ENCODE data around the gene RGS5. TPM values are rescaled to one million over a fixed set of nuclear protein-coding genes. Genes with fewer than 3 reads are reported as not detected.

Gene RGS5
- polyA plus RNA-seq, 1 experiment: 13.8 TPM

DNA sequence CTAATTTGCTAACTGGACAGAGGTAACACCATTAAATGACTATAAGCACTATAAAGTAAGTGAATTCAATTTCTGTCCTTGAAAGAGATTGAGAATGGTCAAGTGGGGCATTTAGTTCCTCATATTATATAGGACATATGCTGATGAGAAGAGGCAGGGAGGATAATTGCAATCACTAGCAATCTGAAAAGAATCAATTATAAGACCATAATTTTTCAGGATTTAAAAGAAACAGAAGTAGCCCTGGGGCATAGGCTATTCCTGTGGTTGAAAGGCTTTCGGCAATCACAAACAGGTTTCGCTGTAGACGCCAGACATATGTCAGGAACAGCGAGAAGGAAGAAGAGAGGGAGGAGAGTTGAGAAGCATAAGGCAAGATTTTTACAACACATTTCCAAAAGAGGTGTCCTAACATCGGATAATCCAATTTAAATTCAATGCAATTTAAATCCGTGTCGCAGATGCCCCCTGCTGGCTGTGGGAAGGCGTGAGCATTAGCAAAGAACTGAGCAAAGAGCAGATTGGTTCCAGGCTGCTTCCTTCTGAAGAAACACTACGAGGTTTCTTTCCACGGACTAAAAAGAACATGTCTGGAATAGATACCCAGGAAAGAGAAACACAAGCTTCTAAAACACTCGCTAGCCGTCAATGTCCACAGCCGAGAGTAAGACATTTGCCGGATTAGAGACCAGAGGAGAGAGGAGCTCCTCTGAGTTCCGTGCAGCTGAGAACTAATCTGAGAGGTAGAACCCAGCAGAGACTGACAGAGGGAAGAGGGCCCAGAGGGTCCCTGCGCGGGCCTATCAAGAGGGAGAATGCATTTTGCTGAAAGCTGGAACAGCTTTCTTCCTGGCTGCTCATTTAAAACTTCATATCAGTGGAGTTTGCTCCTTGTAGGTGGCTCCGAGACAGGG, 27.9 kb downstream of the RGS5 start:
- ChIA-PET POLR2A (interaction anchor here (0.6 kb wide), 1 partner anchor 103 kb away, joined by 3 read pairs; no protein-coding TSS in a partner anchor), CTCF (interaction anchor here (0.6 to 6.6 kb wide), 72 partner anchors 10 to 1227 kb away, joined by 3 to 182 read pairs (median 4); partner anchors contain the start of genes CCDC190, RGS4 and RGS5)
- H3K4me3 ChIP-seq (ENCODE audit: low read depth, low read length): no peak overlapping the region
- no peak overlapping the region for H3K27ac ChIP-seq (ENCODE audit: low read depth, low read length)
- TF ChIP-seq, protein P1, sequence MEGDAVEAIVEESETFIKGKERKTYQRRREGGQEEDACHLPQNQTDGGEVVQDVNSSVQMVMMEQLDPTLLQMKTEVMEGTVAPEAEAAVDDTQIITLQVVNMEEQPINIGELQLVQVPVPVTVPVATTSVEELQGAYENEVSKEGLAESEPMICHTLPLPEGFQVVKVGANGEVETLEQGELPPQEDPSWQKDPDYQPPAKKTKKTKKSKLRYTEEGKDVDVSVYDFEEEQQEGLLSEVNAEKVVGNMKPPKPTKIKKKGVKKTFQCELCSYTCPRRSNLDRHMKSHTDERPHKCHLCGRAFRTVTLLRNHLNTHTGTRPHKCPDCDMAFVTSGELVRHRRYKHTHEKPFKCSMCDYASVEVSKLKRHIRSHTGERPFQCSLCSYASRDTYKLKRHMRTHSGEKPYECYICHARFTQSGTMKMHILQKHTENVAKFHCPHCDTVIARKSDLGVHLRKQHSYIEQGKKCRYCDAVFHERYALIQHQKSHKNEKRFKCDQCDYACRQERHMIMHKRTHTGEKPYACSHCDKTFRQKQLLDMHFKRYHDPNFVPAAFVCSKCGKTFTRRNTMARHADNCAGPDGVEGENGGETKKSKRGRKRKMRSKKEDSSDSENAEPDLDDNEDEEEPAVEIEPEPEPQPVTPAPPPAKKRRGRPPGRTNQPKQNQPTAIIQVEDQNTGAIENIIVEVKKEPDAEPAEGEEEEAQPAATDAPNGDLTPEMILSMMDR (IDR thresholded peaks at IDR 0.05; ENCODE audit: low read depth, low read length): peak; percentile 94
- peak; percentile 29 for DNase-seq (ENCODE audit: low read depth, low spot score)
- H3K27me3 ChIP-seq (ENCODE audit: control insufficient read depth, insufficient read depth, low read length): no peaks in the 10 kb centered on the region
- no peaks in the 10 kb centered on the region for H3K9me3 ChIP-seq (ENCODE audit: control insufficient read depth, insufficient read depth, low read length)

DNA sequence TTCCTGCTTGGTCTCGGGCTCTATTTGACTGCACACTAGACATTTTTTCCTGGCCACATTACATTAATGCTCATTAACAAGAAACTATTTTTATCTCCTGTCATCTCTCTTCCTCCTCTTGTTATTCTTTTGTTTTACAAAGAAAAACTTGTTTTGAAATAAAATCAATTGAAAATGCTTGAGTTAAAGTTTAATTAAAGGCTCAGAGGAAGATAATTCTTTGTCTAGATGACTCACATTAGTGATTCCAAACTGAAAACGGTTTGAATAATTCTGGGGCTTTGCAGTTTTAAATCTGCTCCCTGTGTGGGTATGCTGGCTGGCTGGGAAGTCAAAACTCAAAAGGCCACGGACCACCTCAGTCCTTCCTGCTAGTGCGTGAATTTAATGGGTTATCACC, 29.6 kb downstream of the RGS5 start:
- Histone ChIP-seq H3K27me3 (ENCODE audit: control insufficient read depth, insufficient read depth, low read length) (no peaks in the 10 kb centered on the region), H3K4me3 (ENCODE audit: low read depth, low read length) (no peak overlapping the region), H3K27ac (ENCODE audit: low read depth, low read length) (no peak overlapping the region), H3K9me3 (ENCODE audit: control insufficient read depth, insufficient read depth, low read length) (no peaks in the 10 kb centered on the region)
- no peak for DNase-seq (ENCODE audit: low read depth, low spot score)
- TF ChIP-seq, protein P1 (IDR thresholded peaks at IDR 0.05; ENCODE audit: low read depth, low read length): no peak
- ChIA-PET CTCF (interaction anchor here (0.7 to 1.3 kb wide), 5 partner anchors 100 to 319 kb away, joined by 4 to 8 read pairs (median 4); no protein-coding TSS in a partner anchor), POLR2A (no interaction called here)

DNA sequence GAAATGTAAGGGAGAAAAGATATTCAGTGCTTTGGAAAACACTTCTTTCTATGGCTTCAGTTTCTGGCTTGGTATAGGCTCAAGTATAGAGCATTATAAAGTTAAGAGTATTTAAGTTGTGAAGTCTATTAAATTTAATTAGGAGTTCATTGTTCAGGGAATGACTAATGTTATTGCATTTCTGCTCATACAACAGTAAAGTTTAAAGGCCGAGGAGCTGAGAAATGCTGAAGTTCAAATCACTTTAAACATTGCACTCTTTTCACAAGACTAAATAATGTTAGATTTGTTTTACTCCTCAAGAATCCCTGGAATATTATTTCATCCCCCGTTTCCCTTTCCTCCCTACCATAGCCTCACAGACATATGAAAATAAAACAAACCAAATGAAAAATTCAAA, 30.1 kb downstream of the RGS5 start:
- ChIA-PET POLR2A (no interaction called here), CTCF (interaction anchor here (0.5 to 1.3 kb wide), 6 partner anchors 100 to 1500 kb away, joined by 3 to 8 read pairs (median 4); no protein-coding TSS in a partner anchor)
- TF ChIP-seq, protein P1 (IDR thresholded peaks at IDR 0.05; ENCODE audit: low read depth, low read length): no peak
- H3K27ac ChIP-seq (ENCODE audit: low read depth, low read length): no peak overlapping the region
- DNase-seq (ENCODE audit: low read depth, low spot score): no peak
- no peaks in the 10 kb centered on the region for H3K9me3 ChIP-seq (ENCODE audit: control insufficient read depth, insufficient read depth, low read length)
- no peak overlapping the region for H3K4me3 ChIP-seq (ENCODE audit: low read depth, low read length)
- H3K27me3 ChIP-seq (ENCODE audit: control insufficient read depth, insufficient read depth, low read length): no peaks in the 10 kb centered on the region

DNA sequence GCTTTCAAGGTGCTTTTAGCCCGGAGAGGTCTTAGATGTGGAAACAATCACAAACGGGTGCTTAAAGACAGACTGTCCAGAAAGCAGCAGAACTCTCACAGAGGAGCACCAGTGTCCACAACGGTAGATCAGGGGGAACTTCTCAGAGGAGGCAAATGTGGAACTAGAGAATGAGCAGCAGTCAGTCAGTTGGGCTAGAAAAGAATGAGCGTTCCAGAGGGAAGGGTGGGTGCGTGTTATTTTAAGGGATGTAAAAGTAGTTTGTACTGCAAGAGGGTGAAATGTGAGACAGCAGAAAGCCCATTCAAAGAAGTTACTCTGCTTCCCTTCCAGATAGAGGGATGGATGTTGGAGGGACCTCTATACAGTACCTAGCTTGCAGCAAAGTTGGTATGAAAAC, 30.9 kb downstream of the RGS5 start:
- Histone ChIP-seq H3K27me3 (ENCODE audit: control insufficient read depth, insufficient read depth, low read length) (no peaks in the 10 kb centered on the region), H3K4me3 (ENCODE audit: low read depth, low read length) (no peak overlapping the region), H3K9me3 (ENCODE audit: control insufficient read depth, insufficient read depth, low read length) (no peaks in the 10 kb centered on the region), H3K27ac (ENCODE audit: low read depth, low read length) (no peak overlapping the region)
- TF ChIP-seq, protein P1 (IDR thresholded peaks at IDR 0.05; ENCODE audit: low read depth, low read length): no peak
- DNase-seq (ENCODE audit: low read depth, low spot score): no peak
- POLR2A ChIA-PET: no interaction called here
- CTCF ChIA-PET: interaction anchor here (0.6 to 1.3 kb wide), 4 partner anchors 24 to 318 kb away, joined by 3 to 8 read pairs (median 4); no protein-coding TSS in a partner anchor
